GM18511 (cell line): ENCODE results near the gene CLIP1.
A peak's percentile ranks its signal among the peaks of the same experiment; 100 is the strongest.
"Not testable (repeated sequence)": the region's sequence is repeated elsewhere in the genome, so short reads cannot be mapped to it uniquely, and the experiment has no call there.

Source experiments
- ATAC-seq: cut with Tn5 transposase; IDR thresholded peaks from one replicate; pipeline ENCODE4 v1.9.1; 2021; ENCODE audit warnings: mild to moderate bottlenecking, moderate library complexity; ENCODE audit not compliant: unreplicated experiment

The CLIP1 gene

GRCh38 chr12:122266230-122266901, 156.1 kb downstream of the CLIP1 start, which contains the start of gene VPS33A:
Gene VPS33A, minus strand, starts transcription at chr12:122266494. Its CDS starts 86 bp downstream, at chr12:122266408.
- peak; percentile 94 for ATAC-seq

- peak; percentile 39 for ATAC-seq
These were observed 156.6 kb downstream of the CLIP1 start for GRCh38 chr12:122265886-122266229.

- no peak for ATAC-seq
These were observed 157.0 kb downstream of the CLIP1 start for GRCh38 chr12:122265476-122265875.

- ATAC-seq: not testable (repeated sequence)
These were observed 161.7 kb downstream of the CLIP1 start for GRCh38 chr12:122260735-122261134.

GRCh38 chr12:122258939-122259338, 163.5 kb downstream of the CLIP1 start:
- not testable (repeated sequence) for ATAC-seq

GRCh38 chr12:122258462-122258861, 164.0 kb downstream of the CLIP1 start:
- ATAC-seq: not testable (repeated sequence)

- ATAC-seq: no peak
These were observed 171.9 kb downstream of the CLIP1 start for GRCh38 chr12:122250536-122250935.

GRCh38 chr12:122250047-122250446, 172.4 kb downstream of the CLIP1 start:
- no peak for ATAC-seq

GRCh38 chr12:122245553-122245952, 176.9 kb downstream of the CLIP1 start:
- no peak for ATAC-seq

GRCh38 chr12:122244565-122245371, 177.7 kb downstream of the CLIP1 start:
- ATAC-seq: no peak

GRCh38 chr12:122243965-122244364, 178.5 kb downstream of the CLIP1 start:
- no peak for ATAC-seq

- ATAC-seq: no peak
These were observed 183.6 kb downstream of the CLIP1 start for GRCh38 chr12:122238861-122239260.

GRCh38 chr12:122235741-122236140, 186.7 kb downstream of the CLIP1 start:
- ATAC-seq: no peak

GRCh38 chr12:122232691-122233090, 189.8 kb downstream of the CLIP1 start:
- no peak for ATAC-seq

- ATAC-seq: no peak
These were observed 191.7 kb downstream of the CLIP1 start for GRCh38 chr12:122230798-122231197.

GRCh38 chr12:122228092-122228491, 194.4 kb downstream of the CLIP1 start:
- no peak for ATAC-seq

GRCh38 chr12:122227341-122227740, 195.1 kb downstream of the CLIP1 start:
- ATAC-seq: no peak

GRCh38 chr12:122226366-122227125, 195.9 kb downstream of the CLIP1 start:
- ATAC-seq: no peak

- peak; percentile 89 for ATAC-seq
These were observed 196.6 kb downstream of the CLIP1 start, which contains the start of gene DIABLO for GRCh38 chr12:122225683-122226365. Gene DIABLO, minus strand, starts transcription at chr12:122226052. Its CDS starts 38 bp downstream, at chr12:122226014.
